ENCODE data around the gene TMEM95.
A peak's percentile ranks its signal among the peaks of the same experiment; 100 is the strongest.

TMEM95 gene

GRCh38 chr17:7326186-7326585 lies 28.8 kb upstream of the TMEM95 start:
- Histone ChIP-seq H3K9ac (ENCODE audit: low read depth, low read length) (no peak overlapping the region), H3K4me1 (ENCODE audit: insufficient read depth, low read length) (peaks cover 35% of the 10 kb centered on the region), H2AFZ (ENCODE audit: low read depth, low read length) (no peak overlapping the region), H3K4me3 (ENCODE audit: low read depth in 1 of 2, low read length in 2 of 2) (no peak overlapping the region), H3K4me2 (ENCODE audit: insufficient read depth, low read length) (no peak overlapping the region), H3K27me3 (ENCODE audit: insufficient read depth, low read length, poor library complexity) (no peaks in the 10 kb centered on the region), H4K20me1 (ENCODE audit: insufficient read depth, low read length) (no peaks in the 10 kb centered on the region; the same call in 1 of the 2 replicates), H3K9me3 (ENCODE audit: insufficient read depth, low read length, severe bottlenecking) (no peaks in the 10 kb centered on the region), H3K79me2 (ENCODE audit: insufficient read depth, low read length) (peaks cover 35% of the 10 kb centered on the region), H3K27ac (ENCODE audit: low read length) (no peak overlapping the region), H3K36me3 (ENCODE audit: insufficient read depth, low read length) (peaks cover 64% of the 10 kb centered on the region)
- no peak for DNase-seq
- no peak for TF ChIP-seq CTCF (IDR thresholded peaks at IDR 0.05; ENCODE audit: borderline replicate concordance, extremely low read depth, low read length, poor library complexity, severe bottlenecking)
- ATAC-seq (ENCODE audit: insufficient read depth, low read depth): no peak

- Histone ChIP-seq H3K9ac (ENCODE audit: low read depth, low read length) (0 out of 2 replicates have a peak overlapping the region, but pooled peaks have one; percentile 68), H3K4me1 (ENCODE audit: insufficient read depth, low read length) (peaks cover 35% of the 10 kb centered on the region), H3K27me3 (ENCODE audit: insufficient read depth, low read length, poor library complexity) (no peaks in the 10 kb centered on the region), H3K27ac (ENCODE audit: low read length) (no peak overlapping the region), H3K4me3 (ENCODE audit: low read depth in 1 of 2, low read length in 2 of 2) (0 out of 4 replicates have a peak overlapping the region, but pooled peaks of 1 of the 2 experiments have one; percentile 9), H3K9me3 (ENCODE audit: insufficient read depth, low read length, severe bottlenecking) (no peaks in the 10 kb centered on the region), H2AFZ (ENCODE audit: low read depth, low read length) (no peak overlapping the region), H4K20me1 (ENCODE audit: insufficient read depth, low read length) (no peaks in the 10 kb centered on the region; the same call in 1 of the 2 replicates), H3K4me2 (ENCODE audit: insufficient read depth, low read length) (peak overlapping the region; percentile 80; the same call in 1 of the 2 replicates), H3K79me2 (ENCODE audit: insufficient read depth, low read length) (peaks cover 35% of the 10 kb centered on the region), H3K36me3 (ENCODE audit: insufficient read depth, low read length) (peaks cover 55% of the 10 kb centered on the region)
- TF ChIP-seq CTCF (IDR thresholded peaks at IDR 0.05; ENCODE audit: borderline replicate concordance, extremely low read depth, low read length, poor library complexity, severe bottlenecking): no peak
- no peak for TF ChIP-seq EZH2 (IDR thresholded peaks at IDR 0.05; ENCODE audit: borderline replicate concordance, low read depth, low read length, severe bottlenecking)
- ATAC-seq (ENCODE audit: insufficient read depth, low read depth) (no peak), DNase-seq (no peak)
These were observed 27.9 kb upstream of the TMEM95 start for GRCh38 chr17:7327056-7327455.

GRCh38 chr17:7327501-7327900 lies 27.5 kb upstream of the TMEM95 start:
- peaks cover 35% of the 10 kb centered on the region for H3K79me2 ChIP-seq (ENCODE audit: insufficient read depth, low read length)
- H3K36me3 ChIP-seq (ENCODE audit: insufficient read depth, low read length): peaks cover 51% of the 10 kb centered on the region
- peak overlapping the region in 1 of 2 experiments; percentile 73; a peak in 1 of 4 replicates for H3K4me3 ChIP-seq (ENCODE audit: low read depth in 1 of 2, low read length in 2 of 2)
- ATAC-seq (ENCODE audit: insufficient read depth, low read depth): no peak
- TF ChIP-seq CTCF (IDR thresholded peaks at IDR 0.05; ENCODE audit: borderline replicate concordance, extremely low read depth, low read length, poor library complexity, severe bottlenecking): no peak
- no peak for TF ChIP-seq EZH2 (IDR thresholded peaks at IDR 0.05; ENCODE audit: borderline replicate concordance, low read depth, low read length, severe bottlenecking)
- H3K27ac ChIP-seq (ENCODE audit: low read length): no peak overlapping the region; the same call in 1 of the 2 replicates
- H3K4me2 ChIP-seq (ENCODE audit: insufficient read depth, low read length): peak overlapping the region; percentile 80
- DNase-seq: no peak
- H3K9ac ChIP-seq (ENCODE audit: low read depth, low read length): peak overlapping the region; percentile 68; the same call in 1 of the 2 replicates
- H3K4me1 ChIP-seq (ENCODE audit: insufficient read depth, low read length): peaks cover 35% of the 10 kb centered on the region
- H4K20me1 ChIP-seq (ENCODE audit: insufficient read depth, low read length): no peaks in the 10 kb centered on the region; the same call in 1 of the 2 replicates
- H3K27me3 ChIP-seq (ENCODE audit: insufficient read depth, low read length, poor library complexity): no peaks in the 10 kb centered on the region
- no peak overlapping the region for H2AFZ ChIP-seq (ENCODE audit: low read depth, low read length)
- H3K9me3 ChIP-seq (ENCODE audit: insufficient read depth, low read length, severe bottlenecking): no peaks in the 10 kb centered on the region

Data from DND-41 (cell line).